NCI-H446 (cell line): ENCODE data around the gene ERC1.
A peak's percentile ranks its signal among the peaks of the same experiment; 100 is the strongest.

ENCODE experiments used
- DNase-seq, 2 experiments: peaks; one replicate each; lab custom pipeline; 2025; lab: John Stamatoyannopoulos, UW

The ERC1 gene

GRCh38 chr12:1532375-1533165 is 541.5 kb downstream of the ERC1 start:
- DNase-seq, result peak in 1 of 2 experiments; percentile 52

GRCh38 chr12:1533205-1533601 is 542.2 kb downstream of the ERC1 start:
- DNase-seq, result no peak

GRCh38 chr12:1533602-1534304 is 542.7 kb downstream of the ERC1 start:
- DNase-seq, result no peak

- no peak for DNase-seq
These were observed 543.7 kb downstream of the ERC1 start for GRCh38 chr12:1534748-1535147.

GRCh38 chr12:1536817-1537216 is 545.8 kb downstream of the ERC1 start:
- DNase-seq, result no peak

GRCh38 chr12:1539135-1539534 is 548.1 kb downstream of the ERC1 start:
- DNase-seq, result no peak

GRCh38 chr12:1540690-1541089 is 549.7 kb downstream of the ERC1 start:
- no peak for DNase-seq

GRCh38 chr12:1542599-1542998 is 551.6 kb downstream of the ERC1 start:
- no peak for DNase-seq

- DNase-seq, result peak in 1 of 2 experiments; percentile 21
These were observed 554.1 kb downstream of the ERC1 start for GRCh38 chr12:1544996-1545700.
